CD4-positive, alpha-beta T cell treated with Interleukin-2 at 100 ng/mL for 4 hours (primary cell): Measurements from ENCODE around the gene R3HDML.

Source experiments
- DNase-seq: peaks from one replicate; pipeline ENCODE4 v3.0.0-alpha.2; 2020; ENCODE audit warnings: low spot score

Gene R3HDML

GRCh38 chr20:44364068-44364467 is 27.2 kb downstream of the R3HDML start:
- DNase-seq = no peak

DNA sequence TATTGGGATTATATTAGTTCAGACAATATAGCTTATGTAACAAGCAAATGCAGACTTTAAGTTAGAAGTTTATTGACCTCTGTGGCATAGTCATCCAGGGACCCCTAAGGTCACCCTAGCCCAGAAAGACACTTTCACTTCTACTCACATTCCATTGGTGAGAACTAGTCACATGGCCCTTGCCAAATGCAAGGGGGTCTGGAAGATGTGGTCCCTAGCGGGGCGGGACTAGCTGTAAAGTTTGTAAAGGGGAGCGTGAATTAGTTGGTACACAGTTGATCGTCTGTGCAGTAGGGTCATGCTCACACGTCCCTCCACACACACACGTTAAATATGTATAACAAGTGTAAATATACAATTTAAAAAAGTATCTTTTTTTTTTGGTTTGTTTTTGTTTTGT is 27.9 kb downstream of the R3HDML start:
- no peak for DNase-seq

DNA sequence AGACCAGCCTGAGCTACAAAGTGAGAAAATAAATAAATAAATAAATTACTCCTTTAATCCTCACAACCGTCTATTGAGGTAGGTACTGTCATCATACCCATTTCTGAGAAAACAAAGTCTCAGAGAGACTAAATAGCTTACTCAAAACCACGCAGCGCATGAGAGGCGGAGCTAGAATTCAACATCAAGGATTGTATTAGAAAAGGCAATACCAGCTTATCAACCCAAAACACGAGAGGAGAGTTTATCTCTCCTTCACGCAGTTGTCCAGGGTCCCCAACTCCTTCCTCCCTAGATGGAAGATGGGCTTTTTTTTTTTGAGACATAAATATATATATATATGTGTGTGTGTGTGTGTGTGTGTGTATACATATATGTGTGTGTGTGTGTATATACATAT is 30.9 kb downstream of the R3HDML start:
- DNase-seq = no peak

DNA sequence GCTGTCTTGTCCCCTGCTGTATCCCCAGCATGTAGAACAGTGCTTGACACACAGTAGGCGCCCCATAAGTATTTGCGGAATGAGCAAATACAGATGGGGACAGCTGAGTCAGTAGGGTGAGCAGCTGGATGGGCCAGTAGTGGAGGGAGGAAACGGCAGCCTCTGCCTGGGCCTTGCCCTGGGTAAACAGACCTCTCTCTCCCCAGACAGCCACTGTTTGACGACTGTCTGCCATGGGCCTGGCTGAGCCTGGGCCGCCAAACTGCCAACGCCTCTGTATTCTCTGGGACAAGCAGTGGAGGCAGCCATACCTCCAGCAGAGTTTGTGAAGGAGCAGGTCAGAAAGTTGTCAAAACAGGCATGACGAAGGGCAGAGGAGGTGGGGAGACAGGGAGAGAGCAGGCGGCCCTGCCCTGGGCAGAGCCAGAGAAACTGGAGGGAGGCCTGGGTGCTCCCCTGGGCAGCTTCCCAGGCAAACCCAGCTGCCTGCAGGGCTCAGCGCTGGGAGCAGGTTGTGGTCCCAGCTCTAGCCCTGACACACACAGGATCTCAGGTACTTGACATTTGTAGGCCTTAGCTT is 33.9 kb downstream of the R3HDML start:
- DNase-seq = no peak

DNA sequence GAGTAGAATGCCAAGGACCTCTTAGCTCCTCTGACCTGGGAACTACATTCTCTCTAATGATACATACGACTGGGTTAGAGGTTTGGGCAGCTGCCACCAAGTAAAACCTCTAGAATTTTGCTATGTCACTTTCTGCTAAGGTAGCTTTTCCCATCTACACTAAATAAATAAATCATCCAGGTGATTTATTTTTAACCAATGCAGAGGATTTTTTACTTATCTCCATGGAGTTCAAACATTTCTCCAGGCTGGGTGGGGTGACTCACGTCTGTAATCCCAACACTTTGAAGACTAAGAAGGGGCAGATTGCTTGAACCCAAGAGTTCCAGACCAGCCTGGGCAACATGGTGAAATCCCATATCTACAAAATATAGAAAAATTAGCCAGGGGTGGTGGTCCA is 45.8 kb downstream of the R3HDML start:
- DNase-seq = no peak

- peak; percentile 81 for DNase-seq
These were observed 47.7 kb downstream of the R3HDML start for GRCh38 chr20:44384423-44385027.

GRCh38 chr20:44388466-44389023 is 51.7 kb downstream of the R3HDML start:
- peak; percentile 58 for DNase-seq

- DNase-seq = no peak
These were observed 53.0 kb downstream of the R3HDML start for GRCh38 chr20:44389871-44390270.

GRCh38 chr20:44390280-44390679 is 53.4 kb downstream of the R3HDML start:
- DNase-seq = no peak

DNA sequence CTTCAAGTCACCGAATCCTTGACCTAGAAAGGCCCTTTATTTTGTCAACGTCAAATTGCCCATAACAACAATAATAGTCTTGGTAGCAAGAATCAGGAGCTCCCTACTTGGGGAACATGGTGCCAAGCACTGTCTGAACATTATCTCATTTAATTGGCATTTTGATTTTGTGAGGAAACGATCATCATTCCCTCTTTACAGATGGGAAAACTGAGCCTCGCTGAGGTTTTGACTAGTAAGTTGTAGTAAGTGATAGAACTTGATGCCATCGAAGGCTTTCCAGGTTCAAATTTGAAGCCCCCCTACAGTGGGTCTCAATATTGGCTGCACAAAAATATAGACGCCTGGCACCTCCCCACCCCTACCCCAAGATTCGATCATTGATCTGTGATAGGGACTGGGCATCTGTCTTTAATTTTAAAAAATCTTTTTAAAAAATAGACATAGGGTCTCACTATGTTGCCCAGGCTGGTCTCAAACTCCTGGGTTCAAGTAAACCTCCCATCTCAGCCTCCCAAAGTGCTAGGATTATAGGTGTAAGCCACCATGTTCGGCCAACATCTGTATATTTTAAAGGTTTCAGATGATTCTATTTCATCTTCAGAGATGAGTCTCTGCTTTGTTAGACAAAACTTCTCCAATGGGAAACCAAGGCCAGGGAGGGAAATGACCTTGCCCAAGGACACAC is 55.4 kb downstream of the R3HDML start:
- no peak for DNase-seq

GRCh38 chr20:44392776-44393607 is 56.1 kb downstream of the R3HDML start:
- DNase-seq = no peak

GRCh38 chr20:44393608-44394451 is 57.0 kb downstream of the R3HDML start:
- DNase-seq = no peak

GRCh38 chr20:44394452-44394701 is 57.5 kb downstream of the R3HDML start:
- no peak for DNase-seq

DNA sequence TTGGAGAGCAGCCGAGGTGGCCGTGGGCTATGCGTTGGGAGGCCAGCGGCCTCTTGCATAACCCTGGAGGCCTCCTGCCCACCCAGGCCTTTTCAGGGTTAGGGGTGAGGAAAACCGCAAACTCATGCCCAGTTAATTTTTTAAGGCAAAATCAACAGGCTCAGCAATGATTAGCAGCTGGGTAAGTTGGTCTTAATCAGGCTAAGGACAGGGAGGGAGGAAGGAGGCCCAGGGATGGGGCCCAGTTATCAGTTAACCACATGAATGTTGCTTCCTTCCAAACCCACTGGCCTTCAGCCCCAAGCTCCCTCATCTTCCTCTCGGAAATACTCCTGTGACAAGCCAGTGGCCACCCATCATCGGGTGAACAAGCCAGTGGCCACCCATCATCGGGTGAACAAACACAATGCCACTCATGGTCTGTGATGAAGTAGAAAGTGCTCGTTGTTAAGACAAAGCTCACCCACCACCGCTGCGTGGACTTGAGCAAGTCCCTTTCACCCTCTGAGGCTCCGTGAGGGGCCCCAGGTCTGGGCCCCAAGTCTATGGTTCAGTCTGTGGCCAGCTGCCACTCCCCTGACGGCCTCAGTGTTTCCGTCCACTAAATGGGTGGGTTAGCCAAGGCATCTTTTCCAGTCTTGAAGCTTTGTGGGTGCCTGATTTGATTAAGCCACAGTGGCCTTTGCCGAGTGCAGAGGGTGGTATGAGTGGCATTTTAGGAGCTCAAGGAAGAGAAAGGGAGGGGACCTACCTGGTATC is 58.0 kb downstream of the R3HDML start:
- no peak for DNase-seq

DNA sequence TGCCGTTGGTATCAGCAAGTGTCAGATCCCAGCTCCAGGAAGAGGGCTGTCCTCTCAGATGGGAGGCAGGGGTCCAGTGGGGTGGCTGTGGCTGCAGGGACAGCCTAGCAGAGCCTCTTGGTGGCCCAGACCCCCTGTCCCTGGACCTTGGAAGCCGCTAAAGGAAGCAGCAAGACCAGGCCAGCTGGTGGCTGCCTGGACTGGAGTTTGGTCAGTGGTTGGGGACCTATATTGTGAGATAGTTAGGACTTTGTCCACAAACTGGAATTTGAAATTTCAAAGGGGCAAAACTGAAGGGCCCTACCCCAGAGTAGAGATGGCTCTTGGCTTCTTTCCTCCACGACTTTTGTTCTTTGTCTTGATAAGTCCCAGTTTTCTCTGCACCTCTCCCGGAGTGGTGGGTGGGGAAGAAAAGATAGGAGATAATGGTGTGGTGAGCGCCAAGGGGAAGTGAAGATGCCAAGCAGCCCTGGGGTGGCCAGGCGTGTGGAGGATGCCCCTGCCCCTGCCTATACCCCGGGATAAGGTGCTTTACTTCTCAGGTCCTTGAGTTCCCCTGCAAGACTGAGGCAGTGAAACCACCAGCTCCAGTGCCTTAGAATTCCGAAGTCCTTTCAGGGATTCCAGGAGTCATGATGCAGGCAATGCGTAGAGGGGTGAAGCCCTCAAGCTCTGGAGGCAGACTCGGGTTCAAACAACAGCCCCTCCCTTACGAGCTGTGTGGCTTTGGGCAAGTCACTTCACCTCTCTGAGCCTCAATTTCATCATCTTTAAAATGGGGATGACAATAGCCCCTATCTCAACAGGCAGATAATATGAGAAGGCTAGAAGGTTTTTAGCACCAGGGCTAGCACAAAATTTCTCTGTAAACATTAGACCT is 58.9 kb downstream of the R3HDML start:
- no peak for DNase-seq

- no peak for DNase-seq
These were observed 59.7 kb downstream of the R3HDML start for GRCh38 chr20:44396369-44397130.

GRCh38 chr20:44398335-44398734 is 61.5 kb downstream of the R3HDML start:
- DNase-seq = no peak

GRCh38 chr20:44399446-44399845 is 62.6 kb downstream of the R3HDML start:
- DNase-seq = no peak

DNA sequence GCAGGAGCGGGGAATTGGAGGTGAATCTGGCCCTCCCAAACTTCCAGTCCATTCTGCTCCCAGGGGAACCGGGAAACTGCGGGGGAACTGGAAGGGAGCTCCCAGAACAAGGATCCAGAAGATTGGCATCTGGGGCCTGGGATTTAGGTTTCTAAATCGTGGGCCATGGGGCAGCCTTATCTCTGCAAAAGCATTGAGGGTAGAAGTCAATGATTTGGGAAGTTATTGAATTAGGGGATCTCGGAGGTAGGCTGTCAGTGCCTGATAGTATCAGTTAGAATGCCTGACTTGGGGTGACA is 63.8 kb downstream of the R3HDML start:
- DNase-seq = no peak
